Endodermal cell (in vitro differentiated cells): Measurements from ENCODE around the gene PI16. TPM values are rescaled to one million over a fixed set of nuclear protein-coding genes. Genes with fewer than 3 reads are reported as not detected.

Source experiments
- DNase-seq: peaks from one replicate; pipeline ENCODE4 v3.0.0-alpha.2; 2017
- H3K27ac ChIP-seq: 2 replicates; pipeline ENCODE4 v1.5.1; 2013; ENCODE audit warnings: mild to moderate bottlenecking, low read depth, low read length, moderate library complexity
- H3K27me3 ChIP-seq: 2 replicates; pipeline ENCODE4 v1.6.1; 2013; ENCODE audit warnings: mild to moderate bottlenecking, low read length, moderate library complexity; ENCODE audit not compliant: insufficient read depth, control insufficient read depth, poor library complexity, severe bottlenecking
- H3K36me3 ChIP-seq: 2 replicates; pipeline ENCODE4 v1.7.0; 2013; ENCODE audit warnings: mild to moderate bottlenecking, low read length, moderate library complexity; ENCODE audit not compliant: control insufficient read depth, insufficient read depth
- H3K4me1 ChIP-seq: one replicate; pipeline ENCODE4 v1.7.0; 2013; ENCODE audit warnings: low read length; ENCODE audit not compliant: control insufficient read depth, insufficient read depth
- H3K4me3 ChIP-seq: 2 replicates; pipeline ENCODE4 v1.5.1; 2013; ENCODE audit warnings: mild to moderate bottlenecking, low read length, moderate library complexity
- H3K9ac ChIP-seq: 2 replicates; pipeline ENCODE4 v1.6.1; 2013; ENCODE audit warnings: mild to moderate bottlenecking, low read length, moderate library complexity; ENCODE audit not compliant: poor library complexity, severe bottlenecking; ENCODE audit errors: extremely low read depth
- H3K9me3 ChIP-seq: 2 replicates; pipeline ENCODE4 v1.6.1; 2013; ENCODE audit warnings: mild to moderate bottlenecking, low read length, moderate library complexity; ENCODE audit not compliant: control insufficient read depth
- H3K27ac Mint-ChIP-seq: 2 replicates; pipeline ENCODE4 v1.8.0; 2020; ENCODE audit warnings: mixed read lengths
- H3K27me3 Mint-ChIP-seq: 2 replicates; pipeline ENCODE4 v1.8.0; 2021; ENCODE audit warnings: mild to moderate bottlenecking, mixed read lengths; ENCODE audit not compliant: insufficient read depth
- H3K36me3 Mint-ChIP-seq: 2 replicates; pipeline ENCODE4 v1.8.0; 2020; ENCODE audit warnings: low read depth, mixed read lengths
- H3K4me1 Mint-ChIP-seq: 2 replicates; pipeline ENCODE4 v1.8.0; 2020; ENCODE audit warnings: mixed read lengths
- H3K4me3 Mint-ChIP-seq: 2 replicates; pipeline ENCODE4 v1.8.0; 2020; ENCODE audit warnings: mild to moderate bottlenecking, moderate library complexity, mixed read lengths
- H3K9me3 Mint-ChIP-seq: 2 replicates; pipeline ENCODE4 v1.8.0; 2020; ENCODE audit warnings: mild to moderate bottlenecking, mixed read lengths
- CTCF ChIP-seq: fragments of 200-600 bp; sonication (generic); conservative IDR thresholded peaks from 2 replicates; pipeline ENCODE4 v1.5.0; 2021; ENCODE audit warnings: antibody characterized with exemption, mild to moderate bottlenecking
- WGBS, 2 experiments: methylation state at CpG; one replicate each; pipeline versions ENCODE4 v1.1.5 to v1.1.7; 2013; ENCODE audit warnings: missing lambda C conversion rate in 2 of 2, mixed read lengths in 1 of 2; ENCODE audit not compliant: insufficient coverage in 1 of 2, insufficient read length in 1 of 2; 5-methylcytosine and 5-hydroxymethylcytosine counted together
- total RNA-seq, 2 donors: library from RNA; stranded (reverse); fragmentation: NEBNext Ultra II Directional in 1 of 2; extraction: Animal tissue kit (Norgen Biotek cat#: 25700) in 1 of 2; gene quantifications; 2 replicates in 1 of 2; 3 replicates in 1 of 2; pipeline ENCODE4 v1.2.1, GENCODE V29; 2021

Gene PI16
- total RNA-seq, 2 donors from 2014 or later, result not detected

- H3K27ac ChIP-seq, result no peak overlapping the region
- peaks cover 3% of the 10 kb centered on the region for H3K4me1 ChIP-seq
- no peaks in the 10 kb centered on the region for H3K9me3 ChIP-seq
- DNase-seq, result no peak
- no peaks in the 10 kb centered on the region for H3K27me3 ChIP-seq
- no peak overlapping the region for H3K27ac Mint-ChIP-seq
- no peak overlapping the region for H3K9ac ChIP-seq
- peaks cover 99% of the 10 kb centered on the region for H3K36me3 ChIP-seq
- no peak overlapping the region for H3K4me3 ChIP-seq
- H3K9me3 Mint-ChIP-seq, result no peaks in the 10 kb centered on the region
- 93 to 99% methylated on average over 5 to 6 of the region's 6 CpGs for WGBS, 2 experiments
- no peak overlapping the region for H3K4me3 Mint-ChIP-seq
- TF ChIP-seq CTCF, result no peak
- H3K4me1 Mint-ChIP-seq, result peaks cover 8% of the 10 kb centered on the region
- H3K36me3 Mint-ChIP-seq, result peaks cover 74% of the 10 kb centered on the region
- H3K27me3 Mint-ChIP-seq, result no peaks in the 10 kb centered on the region
Measured at GRCh38 chr6:36976931-36977330, 22.4 kb downstream of the PI16 start.

- peaks cover 71% of the 10 kb centered on the region for H3K36me3 Mint-ChIP-seq
- peak; percentile 71 for DNase-seq
- H3K36me3 ChIP-seq, result peaks cover 96% of the 10 kb centered on the region
Measured at GRCh38 chr6:36977470-36977941, 23.0 kb downstream of the PI16 start.

GRCh38 chr6:36978421-36979346 lies 24.1 kb downstream of the PI16 start:
- Mint-ChIP-seq H3K4me3 (no peak overlapping the region), H3K9me3 (no peaks in the 10 kb centered on the region), H3K27me3 (no peaks in the 10 kb centered on the region), H3K36me3 (peaks cover 61% of the 10 kb centered on the region), H3K27ac (peak overlapping the region; percentile 2), H3K4me1 (peaks cover 10% of the 10 kb centered on the region)
- Histone ChIP-seq H3K36me3 (peaks cover 92% of the 10 kb centered on the region), H3K4me1 (peaks cover 3% of the 10 kb centered on the region), H3K27ac (no peak overlapping the region), H3K9me3 (no peaks in the 10 kb centered on the region), H3K4me3 (no peak overlapping the region), H3K9ac (no peak overlapping the region), H3K27me3 (no peaks in the 10 kb centered on the region)
- DNase-seq, result no peak
- no peak for TF ChIP-seq CTCF
- 84 to 94% methylated on average over 3 to 11 of the region's 11 CpGs for WGBS, 2 experiments

More at GRCh38 chr6:36977470-36977941, 23.0 kb downstream of the PI16 start:
- WGBS, 2 experiments, result 82 to 88% methylated on average over 13 to 16 of the region's 16 CpGs
- Histone ChIP-seq H3K4me3 (no peak overlapping the region), H3K27ac (no peak overlapping the region), H3K4me1 (peaks cover 3% of the 10 kb centered on the region), H3K9ac (no peak overlapping the region), H3K27me3 (no peaks in the 10 kb centered on the region), H3K9me3 (no peaks in the 10 kb centered on the region)
- Mint-ChIP-seq H3K9me3 (no peaks in the 10 kb centered on the region), H3K4me1 (peaks cover 10% of the 10 kb centered on the region), H3K27ac (no peak overlapping the region), H3K27me3 (no peaks in the 10 kb centered on the region), H3K4me3 (no peak overlapping the region)
- TF ChIP-seq CTCF, result peak; percentile 73
